Memory B cell (primary cell): Measurements from ENCODE around the gene GPC6.

Source experiments
- ATAC-seq: fragments of 150-1000 bp; cut with Tn5 transposase; 2 replicates; pipeline ENCODE4 v1.10.0; 2021; ENCODE audit warnings: low read depth, mild to moderate bottlenecking, moderate library complexity
- DNase-seq, 2 donors: peaks; one replicate each; pipeline ENCODE4 v3.0.0; 2022; ENCODE audit warnings: low spot score in 2 of 2
- H3K27ac Mint-ChIP-seq: one replicate; pipeline ENCODE4 v1.8.0; 2022; ENCODE audit warnings: mild to moderate bottlenecking, moderate library complexity, mixed read lengths
- H3K27me3 Mint-ChIP-seq: one replicate; pipeline ENCODE4 v1.8.0; 2022; ENCODE audit warnings: mixed read lengths
- H3K36me3 Mint-ChIP-seq: one replicate; pipeline ENCODE4 v1.8.0; 2022; ENCODE audit warnings: mild to moderate bottlenecking, mixed read lengths
- H3K4me1 Mint-ChIP-seq: one replicate; pipeline ENCODE4 v1.8.0; 2022; ENCODE audit warnings: mixed read lengths
- H3K4me3 Mint-ChIP-seq: one replicate; pipeline ENCODE4 v1.8.0; 2022; ENCODE audit warnings: mild to moderate bottlenecking, moderate library complexity, mixed read lengths
- H3K9me3 Mint-ChIP-seq: one replicate; pipeline ENCODE4 v1.8.0; 2022; ENCODE audit warnings: mixed read lengths

GPC6 gene

DNA sequence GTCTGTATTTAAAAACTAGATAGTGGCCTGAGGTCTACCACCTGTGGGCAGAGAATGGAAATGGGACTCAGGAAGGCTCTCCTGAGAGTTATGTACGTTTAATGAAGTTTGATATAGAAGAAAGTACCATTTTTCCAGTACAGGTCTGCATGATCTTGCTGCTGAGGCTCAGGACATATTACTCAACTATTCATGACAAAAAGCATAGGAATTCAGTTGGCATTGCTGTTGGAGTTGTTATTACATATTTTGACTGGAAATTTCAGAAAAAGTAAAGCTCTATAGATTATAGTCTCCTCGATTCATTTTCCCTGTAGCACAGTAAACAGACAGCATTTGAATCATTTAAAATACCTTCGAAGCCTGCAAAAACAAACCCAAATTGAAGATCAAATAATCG lies 783.1 kb downstream of the GPC6 start:
- no peak for DNase-seq
- no peak for ATAC-seq
- no peaks in the 10 kb centered on the region for H3K36me3 Mint-ChIP-seq
- H3K27ac Mint-ChIP-seq = no peak overlapping the region
- no peaks in the 10 kb centered on the region for H3K4me1 Mint-ChIP-seq
- H3K9me3 Mint-ChIP-seq = no peaks in the 10 kb centered on the region
- H3K4me3 Mint-ChIP-seq = no peak overlapping the region
- no peaks in the 10 kb centered on the region for H3K27me3 Mint-ChIP-seq

DNA sequence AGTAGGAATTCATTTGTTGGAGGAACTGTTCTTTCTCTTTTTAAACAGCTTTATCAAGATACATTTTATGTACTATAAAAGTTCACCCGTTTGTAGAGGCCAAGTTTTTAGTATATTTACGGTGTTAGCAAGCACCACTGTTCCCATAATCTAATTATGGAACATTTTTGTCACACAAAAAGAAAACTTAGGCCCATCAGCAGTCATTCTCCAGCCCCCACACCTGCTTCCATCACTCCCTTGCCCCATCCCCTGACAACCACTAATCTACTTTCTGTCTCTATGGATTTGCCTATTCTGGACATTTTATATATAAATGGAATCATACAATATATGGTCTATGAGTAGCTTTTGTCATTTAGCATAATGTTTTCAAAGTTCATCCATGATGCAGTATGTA lies 787.9 kb downstream of the GPC6 start:
- no peak overlapping the region for H3K27ac Mint-ChIP-seq

DNA sequence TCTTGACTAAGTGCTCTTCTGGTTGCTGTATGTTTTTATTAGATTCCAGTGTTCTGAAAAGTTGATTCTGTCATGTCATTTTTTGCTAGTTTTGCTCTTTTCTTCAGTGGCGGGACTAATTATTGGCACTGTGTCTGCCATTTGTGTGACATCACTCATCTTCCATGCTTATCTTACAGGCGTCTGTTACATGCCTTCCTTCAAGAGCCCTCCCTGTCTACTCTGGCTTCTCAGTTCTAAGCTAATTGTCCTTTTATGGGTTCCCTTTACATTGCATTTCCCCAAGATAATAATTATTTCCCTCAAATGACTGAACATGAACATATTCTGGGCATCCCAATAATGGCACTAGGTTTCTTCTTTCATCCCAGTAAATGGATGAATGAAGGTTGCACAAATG lies 793.8 kb downstream of the GPC6 start:
- Mint-ChIP-seq H3K9me3 (peaks cover 3% of the 10 kb centered on the region), H3K27ac (no peak overlapping the region), H3K4me3 (no peak overlapping the region), H3K4me1 (no peaks in the 10 kb centered on the region), H3K36me3 (no peaks in the 10 kb centered on the region), H3K27me3 (no peaks in the 10 kb centered on the region)
- no peak for DNase-seq
- no peak for ATAC-seq

More for the DNA sequence above, 787.9 kb downstream of the GPC6 start:
- Mint-ChIP-seq H3K27me3 (no peaks in the 10 kb centered on the region), H3K9me3 (peaks cover 3% of the 10 kb centered on the region), H3K36me3 (no peaks in the 10 kb centered on the region), H3K4me1 (no peaks in the 10 kb centered on the region), H3K4me3 (no peak overlapping the region)
- no peak for DNase-seq
- no peak for ATAC-seq

DNA sequence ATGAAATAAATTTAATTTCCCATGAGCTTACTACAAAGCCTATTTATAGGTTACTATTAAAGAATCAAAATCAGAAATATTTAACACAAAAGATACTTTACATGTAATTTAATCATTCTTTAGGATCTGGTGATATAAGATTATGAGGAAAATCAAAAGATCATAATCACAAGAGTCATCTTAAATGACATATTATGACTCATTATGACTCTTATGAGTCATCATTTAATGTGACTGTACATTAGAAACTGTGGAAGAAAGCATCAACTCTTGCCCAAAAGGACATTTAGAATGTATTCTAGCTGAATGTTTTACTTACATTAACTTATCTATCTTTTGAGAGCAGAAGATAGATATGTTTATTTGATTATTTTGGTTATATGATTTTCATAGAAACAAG lies 794.2 kb downstream of the GPC6 start:
- no peaks in the 10 kb centered on the region for H3K27me3 Mint-ChIP-seq
- ATAC-seq = no peak
- DNase-seq = no peak
- H3K27ac Mint-ChIP-seq = no peak overlapping the region
- H3K9me3 Mint-ChIP-seq = peaks cover 3% of the 10 kb centered on the region
- no peaks in the 10 kb centered on the region for H3K4me1 Mint-ChIP-seq
- H3K4me3 Mint-ChIP-seq = no peak overlapping the region
- H3K36me3 Mint-ChIP-seq = no peaks in the 10 kb centered on the region

DNA sequence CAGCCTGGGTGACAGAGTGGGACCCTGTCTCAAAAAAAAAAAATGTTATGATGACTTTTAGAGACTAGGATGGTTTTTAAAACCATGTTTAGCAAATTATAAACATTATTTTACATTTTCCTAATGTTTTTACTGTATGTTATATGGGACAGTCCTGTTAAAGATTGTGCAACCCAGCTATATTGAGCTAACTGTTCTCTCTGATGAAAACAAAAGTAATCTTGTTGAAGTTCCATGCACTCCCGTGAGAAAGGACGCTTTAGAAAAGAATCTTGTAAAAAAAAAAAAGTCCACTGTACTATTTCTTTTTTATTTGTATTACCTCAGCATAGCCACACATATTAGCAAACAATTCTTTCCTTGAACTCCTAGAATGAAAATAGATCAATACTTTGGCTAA lies 801.6 kb downstream of the GPC6 start:
- no peak overlapping the region for H3K4me3 Mint-ChIP-seq
- H3K27me3 Mint-ChIP-seq = no peaks in the 10 kb centered on the region
- H3K27ac Mint-ChIP-seq = no peak overlapping the region
- H3K36me3 Mint-ChIP-seq = no peaks in the 10 kb centered on the region
- H3K4me1 Mint-ChIP-seq = no peaks in the 10 kb centered on the region
- ATAC-seq (no peak), DNase-seq (no peak)
- H3K9me3 Mint-ChIP-seq = peaks cover 5% of the 10 kb centered on the region

DNA sequence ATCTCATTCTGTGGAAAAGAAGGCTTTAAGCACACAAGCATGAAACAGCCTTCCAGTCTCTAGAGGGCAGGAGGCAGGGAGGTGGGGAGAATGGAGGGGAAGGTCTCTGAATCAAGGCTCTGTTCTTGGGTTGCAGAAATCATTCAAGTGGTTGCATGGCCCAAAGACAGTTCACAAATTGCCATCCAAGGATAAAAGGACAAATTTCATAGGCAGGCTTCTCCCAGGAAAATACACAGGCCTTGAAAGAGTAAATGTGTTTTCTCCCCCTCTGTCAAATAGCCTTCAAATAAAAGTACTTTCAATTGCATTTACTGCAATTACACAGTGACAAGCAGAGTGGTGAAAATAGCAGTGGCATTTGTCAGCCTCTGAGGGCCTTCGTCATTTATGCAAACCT lies 802.0 kb downstream of the GPC6 start:
- DNase-seq (no peak), ATAC-seq (no peak)
- Mint-ChIP-seq H3K4me1 (no peaks in the 10 kb centered on the region), H3K9me3 (peaks cover 5% of the 10 kb centered on the region), H3K27ac (no peak overlapping the region), H3K36me3 (no peaks in the 10 kb centered on the region), H3K4me3 (no peak overlapping the region), H3K27me3 (no peaks in the 10 kb centered on the region)

DNA sequence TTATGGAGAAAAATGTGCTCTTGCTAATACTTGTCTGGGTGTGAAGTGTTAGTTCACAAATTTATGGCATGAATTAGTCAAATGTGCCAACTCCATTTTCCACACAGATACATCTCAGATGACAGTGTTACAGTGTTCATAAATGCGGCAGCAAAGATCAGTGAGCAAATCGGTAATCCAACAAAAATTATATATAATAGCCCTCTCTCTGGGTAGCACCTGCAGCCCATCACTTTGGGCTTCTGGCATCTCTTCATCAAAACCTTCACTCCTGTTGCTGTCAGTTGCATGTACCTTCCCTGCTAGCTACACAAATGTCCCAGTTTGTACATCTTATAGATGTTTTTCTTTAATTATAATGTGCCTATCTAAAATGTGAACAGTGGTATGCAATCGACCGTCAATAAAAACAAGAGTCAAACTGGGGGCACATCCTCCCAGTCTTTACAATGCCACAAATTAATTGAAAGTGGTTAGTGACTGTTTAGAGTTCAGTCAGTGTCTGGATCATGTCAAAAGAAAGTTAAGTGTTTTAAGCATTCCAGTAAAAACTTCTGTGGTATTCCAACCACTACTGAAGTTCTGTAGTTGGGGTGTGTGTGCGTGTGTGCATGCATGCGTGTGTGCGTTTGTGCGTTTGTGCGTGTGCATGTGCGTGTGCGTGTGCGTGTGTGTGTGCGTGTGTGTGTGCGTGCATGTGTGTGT lies 804.0 kb downstream of the GPC6 start:
- Mint-ChIP-seq H3K4me1 (no peaks in the 10 kb centered on the region), H3K9me3 (peaks cover 6% of the 10 kb centered on the region), H3K36me3 (no peaks in the 10 kb centered on the region), H3K27ac (no peak overlapping the region), H3K4me3 (no peak overlapping the region), H3K27me3 (no peaks in the 10 kb centered on the region)
- ATAC-seq = no peak
- no peak for DNase-seq

DNA sequence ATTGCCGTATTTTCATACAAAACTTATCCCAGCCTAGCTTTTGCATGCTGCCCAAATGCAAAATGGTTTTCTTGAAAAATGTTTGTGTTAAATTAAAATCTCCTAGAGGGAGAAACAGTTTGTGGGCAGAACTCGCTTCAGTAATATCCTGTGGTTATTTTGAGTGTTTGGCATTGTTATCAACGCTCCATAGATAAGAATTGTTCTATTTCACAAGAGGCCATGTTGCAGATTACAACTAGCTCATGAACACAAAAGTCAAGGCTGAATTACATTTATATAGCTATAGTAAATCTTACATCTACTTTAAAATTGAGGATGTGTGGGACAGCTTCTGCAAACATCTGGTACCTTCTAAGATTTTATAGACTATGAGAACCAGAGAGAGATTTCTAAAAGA lies 805.0 kb downstream of the GPC6 start:
- H3K27me3 Mint-ChIP-seq = no peaks in the 10 kb centered on the region
- H3K4me3 Mint-ChIP-seq = no peak overlapping the region
- H3K36me3 Mint-ChIP-seq = no peaks in the 10 kb centered on the region
- ATAC-seq (no peak), DNase-seq (no peak)
- H3K4me1 Mint-ChIP-seq = no peaks in the 10 kb centered on the region
- no peak overlapping the region for H3K27ac Mint-ChIP-seq
- H3K9me3 Mint-ChIP-seq = peaks cover 6% of the 10 kb centered on the region

DNA sequence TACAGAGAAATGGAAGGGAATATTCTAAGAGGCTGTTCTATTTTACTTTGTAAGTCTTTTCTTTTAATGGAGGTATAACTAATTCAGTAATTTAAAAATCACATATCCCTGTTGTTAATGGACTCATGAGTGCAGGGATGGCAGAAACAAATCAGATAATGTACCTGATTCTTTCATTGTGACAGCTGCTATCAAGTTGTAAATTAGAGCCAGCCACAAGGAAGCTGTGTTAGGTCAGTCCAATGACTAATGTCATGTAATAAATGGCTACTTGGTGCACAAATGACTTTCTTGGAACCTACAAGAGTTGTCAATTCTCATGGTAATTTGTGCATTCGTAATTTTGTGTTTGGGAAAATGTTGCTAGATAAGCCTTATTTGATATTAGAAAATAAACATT lies 806.5 kb downstream of the GPC6 start:
- ATAC-seq = no peak
- DNase-seq = no peak
- Mint-ChIP-seq H3K9me3 (peaks cover 6% of the 10 kb centered on the region), H3K4me3 (no peak overlapping the region), H3K4me1 (no peaks in the 10 kb centered on the region), H3K27me3 (no peaks in the 10 kb centered on the region), H3K27ac (no peak overlapping the region), H3K36me3 (no peaks in the 10 kb centered on the region)

DNA sequence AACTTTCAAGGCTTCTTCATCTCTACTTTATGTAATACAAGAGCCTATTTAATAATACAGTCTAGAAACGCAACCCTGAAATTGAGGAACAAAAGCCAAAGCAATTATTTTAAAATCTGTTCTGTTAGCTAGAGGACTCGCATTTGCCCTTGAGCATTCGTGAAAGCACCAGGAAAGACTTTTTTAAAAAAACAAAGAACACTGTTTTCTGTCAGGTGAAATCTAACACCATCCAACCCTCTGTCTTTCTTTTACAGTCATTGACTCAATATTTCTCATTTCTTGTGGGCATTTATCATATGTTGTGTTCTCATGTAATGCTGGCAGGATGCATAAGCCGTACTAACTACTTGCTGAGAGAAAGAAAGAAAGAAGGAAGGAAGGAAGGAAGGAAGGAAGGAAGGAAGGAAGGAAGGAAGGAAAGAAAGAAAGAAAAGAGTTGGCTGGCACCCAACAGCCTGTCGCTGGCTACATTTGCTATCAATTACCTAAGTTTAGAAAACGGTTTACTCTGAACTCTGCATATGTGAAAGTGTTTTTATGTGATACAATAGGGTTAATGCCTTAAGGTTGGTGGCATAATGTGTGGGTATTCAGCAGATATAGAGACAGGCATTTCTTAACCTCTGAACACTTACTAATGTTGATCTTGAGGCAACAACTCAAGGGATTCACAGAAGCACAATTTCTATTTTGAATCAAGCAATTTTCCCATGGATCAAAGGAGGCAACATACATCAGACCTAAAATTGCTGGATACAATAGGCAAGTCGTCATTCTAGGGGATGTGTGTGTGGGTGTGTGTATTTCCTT lies 807.4 kb downstream of the GPC6 start:
- H3K9me3 Mint-ChIP-seq = peaks cover 6% of the 10 kb centered on the region
- no peak for ATAC-seq
- H3K36me3 Mint-ChIP-seq = no peaks in the 10 kb centered on the region
- H3K4me3 Mint-ChIP-seq = no peak overlapping the region
- no peak overlapping the region for H3K27ac Mint-ChIP-seq
- DNase-seq = no peak
- no peaks in the 10 kb centered on the region for H3K27me3 Mint-ChIP-seq
- H3K4me1 Mint-ChIP-seq = no peaks in the 10 kb centered on the region

DNA sequence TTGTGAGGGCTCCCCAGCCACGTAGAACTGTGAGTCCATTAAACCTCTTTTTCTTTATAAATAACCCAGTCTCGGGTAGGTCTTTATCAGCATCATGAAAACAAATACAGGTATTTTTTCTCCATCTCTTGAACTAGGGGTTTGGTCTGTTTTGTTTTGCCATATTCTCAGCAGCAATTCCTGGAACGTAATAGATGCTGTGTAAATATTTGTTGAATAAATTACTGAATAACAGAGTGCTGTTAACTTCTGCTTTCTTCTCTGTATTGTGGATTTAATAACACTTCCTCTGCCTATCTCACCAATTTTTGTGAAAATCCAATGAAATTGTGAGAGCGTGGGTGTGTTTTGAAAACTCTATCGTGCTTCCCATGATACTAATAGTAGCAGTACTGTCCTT lies 823.4 kb downstream of the GPC6 start:
- Mint-ChIP-seq H3K36me3 (no peaks in the 10 kb centered on the region), H3K9me3 (no peaks in the 10 kb centered on the region), H3K4me1 (no peaks in the 10 kb centered on the region), H3K27ac (no peak overlapping the region), H3K4me3 (no peak overlapping the region), H3K27me3 (no peaks in the 10 kb centered on the region)
- DNase-seq (no peak), ATAC-seq (no peak)

DNA sequence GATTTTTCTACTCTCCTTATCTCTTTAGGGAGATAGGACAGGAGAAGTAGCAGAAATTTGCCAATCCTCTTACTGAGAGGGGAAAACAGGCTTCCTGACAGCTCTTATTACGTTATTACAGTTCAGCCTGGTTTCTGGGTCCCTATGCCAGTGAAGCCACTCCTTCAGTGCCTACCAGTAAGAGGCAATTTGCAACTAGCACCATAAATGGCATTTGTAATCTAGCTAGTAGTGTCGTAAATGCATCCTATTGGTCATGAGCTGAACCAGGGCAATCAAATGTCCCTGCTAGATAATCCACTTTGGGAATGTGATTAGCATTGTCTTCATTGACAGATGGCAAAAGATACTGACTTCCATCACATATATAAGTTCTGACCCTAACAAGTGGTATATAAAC lies 824.1 kb downstream of the GPC6 start:
- H3K4me1 Mint-ChIP-seq = no peaks in the 10 kb centered on the region

DNA sequence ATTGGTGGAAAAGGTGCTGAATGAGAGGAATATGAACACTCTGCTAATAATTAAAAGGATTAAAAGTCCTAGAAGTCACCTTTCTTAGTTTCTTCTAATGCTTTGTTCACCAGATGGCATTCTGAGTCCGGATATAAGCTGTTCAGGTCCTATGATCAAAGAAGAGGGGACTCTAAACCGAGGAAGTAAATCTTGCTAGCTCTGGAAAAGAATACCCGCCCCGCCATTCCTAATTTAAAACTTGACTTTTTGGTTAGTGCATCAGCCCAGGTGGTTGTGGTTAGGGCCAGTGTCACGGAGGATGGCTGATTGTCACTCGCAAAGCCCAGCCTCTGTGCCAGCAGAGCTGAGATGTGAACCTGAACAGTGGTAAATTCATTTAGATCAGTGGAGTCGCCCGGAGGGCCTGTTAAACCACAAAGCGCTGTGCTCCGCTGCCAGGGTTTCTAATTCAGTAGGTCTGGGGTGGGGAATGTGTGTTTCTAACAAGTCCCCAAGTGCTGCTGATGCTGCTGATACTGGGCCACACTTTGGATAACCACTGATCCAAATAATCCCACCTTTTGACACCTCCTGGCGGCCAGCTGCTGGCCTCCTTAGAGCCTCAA lies 827.5 kb downstream of the GPC6 start:
- H3K9me3 Mint-ChIP-seq = no peaks in the 10 kb centered on the region
- H3K36me3 Mint-ChIP-seq = no peaks in the 10 kb centered on the region
- DNase-seq (no peak), ATAC-seq (no peak)
- H3K4me1 Mint-ChIP-seq = no peaks in the 10 kb centered on the region
- no peak overlapping the region for H3K27ac Mint-ChIP-seq
- no peaks in the 10 kb centered on the region for H3K27me3 Mint-ChIP-seq
- no peak overlapping the region for H3K4me3 Mint-ChIP-seq

More for the DNA sequence above, 824.1 kb downstream of the GPC6 start:
- H3K4me3 Mint-ChIP-seq = no peak overlapping the region
- ATAC-seq (no peak), DNase-seq (no peak)
- H3K27ac Mint-ChIP-seq = no peak overlapping the region
- H3K36me3 Mint-ChIP-seq = no peaks in the 10 kb centered on the region
- H3K27me3 Mint-ChIP-seq = no peaks in the 10 kb centered on the region
- H3K9me3 Mint-ChIP-seq = no peaks in the 10 kb centered on the region

DNA sequence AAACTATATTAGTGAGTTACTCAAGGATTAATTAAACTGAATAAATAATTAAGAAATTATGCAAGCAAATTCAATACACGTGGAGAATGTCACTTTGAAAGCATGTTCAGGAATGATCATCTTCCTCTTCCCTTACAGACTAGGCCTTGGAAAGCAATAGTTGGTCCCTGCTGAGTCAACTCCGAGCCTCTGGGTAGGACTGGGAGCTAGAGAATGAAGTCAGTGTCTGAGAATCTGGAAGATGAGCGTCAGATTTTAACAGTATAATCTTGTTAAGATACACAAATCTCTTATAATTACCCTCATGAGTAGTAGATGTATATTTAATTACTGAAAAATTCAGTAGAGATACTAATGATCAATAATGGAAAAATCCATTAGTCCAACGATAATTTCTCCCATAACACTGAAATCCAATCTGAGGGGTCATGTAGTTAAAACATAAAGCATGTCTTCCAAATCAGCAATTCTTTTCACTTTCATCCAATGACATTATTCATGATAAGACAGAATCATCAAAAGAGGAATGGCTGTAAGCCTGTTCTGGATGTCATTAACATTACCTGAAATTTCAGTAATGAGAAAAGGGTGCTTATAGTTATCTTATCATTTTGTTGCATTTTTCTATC lies 829.9 kb downstream of the GPC6 start:
- H3K36me3 Mint-ChIP-seq = no peaks in the 10 kb centered on the region
- no peak overlapping the region for H3K27ac Mint-ChIP-seq
- H3K4me3 Mint-ChIP-seq = no peak overlapping the region
- no peaks in the 10 kb centered on the region for H3K9me3 Mint-ChIP-seq
- ATAC-seq (no peak), DNase-seq (no peak)
- no peaks in the 10 kb centered on the region for H3K27me3 Mint-ChIP-seq
- no peaks in the 10 kb centered on the region for H3K4me1 Mint-ChIP-seq
